SW 1271 (cell line): ENCODE measurements around the gene AFF1.
A peak's percentile ranks its signal among the peaks of the same experiment; 100 is the strongest.
"Not testable (repeated sequence)": the region's sequence is repeated elsewhere in the genome, so short reads cannot be mapped to it uniquely, and the experiment has no call there.

Experiments used
- DNase-seq, 2 experiments: peaks; one replicate each; lab custom pipeline; 2025; lab: John Stamatoyannopoulos, UW

Gene AFF1

GRCh38 chr4:87037171-87037570 is 102.4 kb downstream of the AFF1 start:
- DNase-seq: not testable (repeated sequence)

GRCh38 chr4:87037671-87038334 is 103.0 kb downstream of the AFF1 start:
- DNase-seq: no peak

- DNase-seq: peak in 1 of 2 experiments; percentile 53
These were observed 104.2 kb downstream of the AFF1 start for GRCh38 chr4:87038837-87039615.

DNA sequence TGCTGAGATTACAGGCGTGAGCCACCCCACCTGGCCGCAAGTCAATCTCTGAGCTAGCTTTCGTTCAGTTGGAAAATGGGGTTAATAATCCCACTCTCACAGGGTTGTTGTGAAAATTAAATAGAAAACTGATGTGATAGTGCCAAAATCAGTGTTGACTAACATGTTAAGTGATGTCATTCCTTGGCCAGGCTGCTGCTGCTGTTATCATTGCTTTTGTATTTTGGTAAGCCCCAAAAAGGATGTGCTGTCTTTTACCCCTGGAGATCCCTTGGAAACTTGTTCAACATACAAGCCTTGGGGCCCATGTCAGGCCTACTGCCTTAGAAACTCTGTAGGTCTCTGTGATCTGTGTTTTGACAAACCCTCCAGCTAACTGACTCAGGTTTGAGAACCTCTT is 106.3 kb downstream of the AFF1 start:
- no peak for DNase-seq

DNA sequence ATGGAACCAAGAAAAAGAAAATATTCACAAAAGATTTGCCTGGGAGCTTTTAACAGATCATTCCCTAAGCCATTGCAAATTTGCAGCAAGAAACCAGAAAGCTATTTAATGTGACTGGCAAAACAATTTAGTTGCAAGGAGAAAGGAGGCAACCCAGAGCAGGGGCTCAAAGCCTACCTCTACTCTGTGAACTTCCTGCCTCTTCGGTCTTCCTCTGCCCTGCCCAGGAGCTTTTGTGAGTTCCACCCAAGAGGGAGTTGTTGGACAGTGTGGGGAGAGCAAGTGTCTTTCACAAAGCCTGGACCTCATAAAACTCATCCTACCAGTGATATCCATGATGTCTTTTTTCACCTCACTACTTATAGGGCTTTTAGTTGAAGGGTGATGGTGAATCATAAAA is 107.4 kb downstream of the AFF1 start:
- DNase-seq: no peak

DNA sequence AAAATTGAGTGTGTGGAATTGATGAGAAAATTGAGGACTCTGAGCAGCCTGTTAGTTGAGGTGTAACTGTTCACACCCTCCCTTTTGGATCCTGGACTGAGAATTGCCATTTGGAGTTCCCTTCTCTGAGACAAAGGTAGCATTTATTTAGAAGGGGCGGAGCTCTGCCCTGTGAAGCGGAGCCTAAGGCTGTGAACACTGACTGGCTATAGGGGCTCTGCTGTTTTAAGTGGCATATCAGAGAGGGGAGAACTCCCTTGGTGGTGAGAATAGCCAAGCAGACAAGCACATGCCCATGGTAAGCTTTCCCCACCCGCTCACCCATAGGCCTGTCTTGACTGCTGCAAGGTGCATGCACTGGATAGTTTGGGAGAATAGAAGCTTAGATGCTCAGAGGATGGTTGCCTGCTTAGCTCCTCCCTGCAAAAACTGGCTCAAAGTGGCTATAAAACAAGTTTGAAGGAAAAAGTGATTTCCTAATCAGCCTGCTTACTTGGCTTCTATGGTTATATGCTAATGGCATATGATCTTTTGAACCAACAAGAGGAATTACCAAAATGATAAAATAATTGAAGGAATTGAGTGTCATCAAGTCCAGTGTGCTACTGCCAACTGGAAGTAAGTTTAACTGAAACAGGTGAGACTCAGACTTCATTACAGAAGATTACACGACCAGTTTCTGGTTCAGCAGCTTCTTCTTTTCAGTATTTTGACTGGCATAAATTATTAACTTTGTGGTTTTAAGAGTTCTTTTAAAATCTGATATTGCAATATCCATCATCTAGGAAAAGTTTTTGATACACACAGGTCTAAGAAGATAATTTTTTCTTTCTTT is 108.4 kb downstream of the AFF1 start:
- no peak for DNase-seq

GRCh38 chr4:87044511-87045233 is 109.9 kb downstream of the AFF1 start:
- no peak for DNase-seq

- DNase-seq: no peak
These were observed 110.4 kb downstream of the AFF1 start for GRCh38 chr4:87045234-87045558.

DNA sequence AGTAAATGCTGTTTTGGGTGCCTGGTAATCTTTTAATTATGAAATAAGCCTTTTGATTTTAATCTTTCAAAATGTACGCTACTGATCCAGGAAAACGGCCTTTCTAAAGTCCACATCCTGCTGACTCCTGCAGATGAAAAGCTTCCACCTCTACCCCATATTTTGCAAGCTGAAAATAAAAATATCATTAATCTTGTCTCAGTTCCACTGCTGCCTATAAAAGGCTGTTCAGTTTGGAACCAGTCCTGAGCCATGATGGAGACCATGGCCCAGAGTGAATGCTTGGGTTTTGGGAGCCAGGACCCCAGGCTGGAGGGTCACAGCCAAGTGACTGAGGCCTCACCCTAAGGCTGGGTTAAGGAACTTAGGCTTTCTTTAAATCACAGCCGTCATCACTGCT is 110.8 kb downstream of the AFF1 start:
- no peak for DNase-seq

DNA sequence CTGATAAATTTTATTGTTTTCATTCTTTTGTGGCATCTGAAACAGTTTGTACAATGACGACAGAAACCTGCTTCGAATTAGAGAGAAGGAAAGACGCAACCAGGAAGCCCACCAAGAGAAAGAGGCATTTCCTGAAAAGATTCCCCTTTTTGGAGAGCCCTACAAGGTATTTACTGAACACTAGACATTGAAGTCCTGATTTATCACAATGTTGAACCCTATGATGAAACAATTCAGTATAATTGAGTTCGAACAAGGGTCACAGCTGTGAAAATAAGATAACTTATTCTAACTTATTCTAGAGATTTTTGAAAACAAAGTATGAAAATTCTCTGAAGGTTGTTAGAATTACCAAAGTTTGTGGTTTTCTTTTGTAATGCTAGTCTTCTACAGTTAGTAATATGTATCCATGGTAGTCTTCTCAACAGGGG is 111.3 kb downstream of the AFF1 start:
- no peak for DNase-seq

DNA sequence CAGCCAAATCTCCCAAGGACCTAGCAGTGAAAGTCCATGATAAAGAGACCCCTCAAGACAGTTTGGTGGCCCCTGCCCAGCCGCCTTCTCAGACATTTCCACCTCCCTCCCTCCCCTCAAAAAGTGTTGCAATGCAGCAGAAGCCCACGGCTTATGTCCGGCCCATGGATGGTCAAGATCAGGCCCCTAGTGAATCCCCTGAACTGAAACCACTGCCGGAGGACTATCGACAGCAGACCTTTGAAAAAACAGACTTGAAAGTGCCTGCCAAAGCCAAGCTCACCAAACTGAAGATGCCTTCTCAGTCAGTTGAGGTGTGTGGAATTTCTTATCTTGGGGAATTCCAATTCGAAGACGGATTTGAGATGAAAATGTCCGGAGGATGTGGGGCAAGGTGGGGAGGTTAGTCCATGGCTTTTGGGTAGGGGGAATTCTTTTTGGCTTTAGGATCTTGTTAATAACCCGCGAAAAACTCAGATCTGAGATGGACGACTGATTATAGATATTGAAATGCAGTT is 112.5 kb downstream of the AFF1 start:
- DNase-seq: no peak

DNA sequence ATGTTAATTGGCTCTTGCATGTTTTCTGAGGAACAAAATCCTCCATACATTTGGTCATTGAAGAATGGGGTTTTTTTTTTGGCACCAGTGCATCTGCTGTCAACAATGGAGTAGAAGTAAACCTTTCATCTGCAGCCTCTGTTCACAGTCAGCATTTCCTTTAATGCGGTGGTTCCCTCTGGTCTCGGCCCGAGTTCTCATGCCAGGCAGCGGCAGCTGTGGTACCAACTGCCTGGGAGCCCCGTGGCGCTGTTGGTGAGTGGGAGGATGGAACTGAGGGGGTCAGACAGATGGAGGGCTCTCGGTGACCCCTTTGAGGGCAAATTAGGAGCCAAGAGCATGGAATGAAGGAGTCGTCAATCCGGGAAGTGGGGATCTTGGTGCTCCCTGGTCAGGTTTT is 114.7 kb downstream of the AFF1 start:
- no peak for DNase-seq

- no peak for DNase-seq
These were observed 115.8 kb downstream of the AFF1 start for GRCh38 chr4:87050596-87050995.

DNA sequence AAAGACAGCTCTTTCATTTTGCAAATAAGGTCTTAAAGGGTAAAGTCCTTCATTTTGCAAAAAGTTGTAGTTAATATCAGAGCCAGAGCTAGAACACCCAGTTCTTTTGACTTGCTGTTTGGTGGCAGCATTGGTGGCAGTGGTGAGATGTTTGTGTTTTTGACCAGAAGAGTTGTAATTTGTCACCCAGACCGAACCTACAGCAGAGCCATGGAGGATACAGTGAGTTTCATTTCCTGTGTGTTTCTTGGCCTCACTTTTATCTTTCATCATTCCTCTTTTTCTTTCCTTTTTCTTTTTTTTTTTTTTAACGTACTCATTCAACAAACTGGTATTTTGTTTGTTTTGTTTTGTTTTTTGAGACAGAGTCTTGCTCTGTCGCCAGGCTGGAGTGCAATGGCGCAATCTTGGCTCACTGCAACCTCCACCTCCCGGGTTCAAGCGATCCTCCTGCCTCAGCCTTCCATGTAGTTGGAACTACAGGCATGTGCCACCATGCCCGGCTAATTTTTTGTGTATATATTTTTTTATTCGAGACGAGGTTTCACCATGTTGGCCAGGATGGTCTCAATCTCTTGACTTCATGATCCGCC is 116.4 kb downstream of the AFF1 start:
- DNase-seq: no peak

DNA sequence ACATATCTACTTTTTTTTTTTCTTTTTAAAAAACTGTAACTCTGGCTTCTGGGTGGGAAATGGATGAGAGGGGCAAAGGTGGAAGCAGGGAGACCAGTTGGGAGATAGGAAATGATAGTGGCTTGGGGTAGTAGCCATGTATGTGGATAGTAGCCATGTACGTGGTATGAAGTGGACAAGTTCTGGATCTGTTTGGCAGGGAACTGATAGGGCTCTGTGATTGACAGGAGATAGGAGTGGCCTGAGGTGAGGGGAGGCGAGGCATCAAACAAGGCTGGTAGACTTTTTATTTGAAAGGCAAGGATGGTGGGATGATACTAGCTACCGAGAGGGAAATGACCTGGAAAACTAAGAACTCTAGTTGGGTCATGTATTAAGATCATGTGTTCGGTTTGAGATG is 117.8 kb downstream of the AFF1 start:
- no peak for DNase-seq

GRCh38 chr4:87053176-87053658 is 118.4 kb downstream of the AFF1 start:
- no peak for DNase-seq

DNA sequence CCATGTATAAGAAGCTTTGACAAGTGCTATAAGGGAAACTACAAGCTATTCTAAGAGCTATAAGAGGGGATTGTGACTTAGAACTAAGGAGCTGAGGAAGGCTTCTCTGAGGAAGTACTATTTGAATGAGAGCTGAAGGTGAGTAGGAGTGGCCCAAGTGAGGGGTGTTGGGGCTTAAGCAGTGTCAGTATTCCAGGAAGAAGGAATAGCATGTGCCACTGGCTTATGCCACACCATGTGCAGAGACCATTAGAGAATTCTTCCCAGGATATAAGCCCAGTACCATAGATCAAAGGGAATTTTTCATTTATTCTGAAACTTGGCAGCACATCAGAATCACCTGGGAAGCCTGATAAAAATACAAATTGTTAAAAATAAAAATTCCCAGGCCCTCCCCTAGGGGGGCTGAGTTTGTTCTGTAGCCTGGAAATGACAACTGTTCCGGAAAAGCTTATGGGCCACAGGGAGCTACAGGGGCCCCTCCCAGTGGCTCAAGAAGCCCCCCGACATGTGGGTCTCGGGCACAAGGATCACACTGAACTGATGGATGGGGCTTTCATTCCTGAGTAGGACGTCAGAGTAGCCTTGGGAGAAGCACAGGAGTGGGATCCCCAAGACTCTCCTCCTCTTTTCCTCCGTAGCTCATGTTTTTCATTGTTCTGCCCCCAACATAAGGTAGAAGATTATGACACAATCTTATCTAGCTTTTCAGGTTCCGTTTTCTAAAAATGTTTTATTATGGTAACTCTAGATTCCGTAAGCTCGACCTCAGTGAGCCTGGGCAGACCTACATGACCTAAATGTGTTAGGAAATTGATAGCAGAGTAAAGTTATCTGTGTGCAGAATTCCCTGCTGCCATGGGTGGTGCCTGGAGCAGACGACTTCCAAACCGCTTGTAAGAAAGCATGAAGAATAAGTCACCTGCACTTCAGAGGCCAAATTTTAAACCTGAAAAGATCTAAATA is 119.3 kb downstream of the AFF1 start:
- DNase-seq: no peak

DNA sequence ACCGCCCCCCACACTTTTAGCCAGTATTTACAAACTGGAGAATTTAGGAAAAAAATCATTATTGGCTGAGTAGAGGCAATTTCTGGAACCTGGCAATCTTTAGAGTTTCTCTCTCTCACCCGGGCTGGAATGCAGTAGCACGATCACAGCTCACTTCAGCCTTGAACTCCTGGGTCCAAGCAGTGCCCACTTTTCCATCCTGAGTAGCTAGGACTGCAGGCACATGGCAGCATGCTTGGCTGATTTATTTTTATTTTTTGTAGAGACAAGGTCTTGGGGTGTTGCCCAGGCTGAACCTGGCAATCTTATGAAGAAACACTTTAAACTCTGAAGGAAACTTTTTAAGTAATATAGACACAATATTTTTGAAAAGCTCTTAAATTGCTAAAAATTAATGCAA is 120.1 kb downstream of the AFF1 start:
- DNase-seq: no peak

- no peak for DNase-seq
These were observed 120.5 kb downstream of the AFF1 start for GRCh38 chr4:87055311-87055710.

GRCh38 chr4:87056881-87057280 is 122.1 kb downstream of the AFF1 start:
- DNase-seq: no peak
